Measurements from ENCODE around the gene HOXD11. TPM values are rescaled to one million over a fixed set of nuclear protein-coding genes. Genes with fewer than 3 reads are reported as not detected.

Gene HOXD11
- total RNA-seq, 1 donor, result not detected

DNA sequence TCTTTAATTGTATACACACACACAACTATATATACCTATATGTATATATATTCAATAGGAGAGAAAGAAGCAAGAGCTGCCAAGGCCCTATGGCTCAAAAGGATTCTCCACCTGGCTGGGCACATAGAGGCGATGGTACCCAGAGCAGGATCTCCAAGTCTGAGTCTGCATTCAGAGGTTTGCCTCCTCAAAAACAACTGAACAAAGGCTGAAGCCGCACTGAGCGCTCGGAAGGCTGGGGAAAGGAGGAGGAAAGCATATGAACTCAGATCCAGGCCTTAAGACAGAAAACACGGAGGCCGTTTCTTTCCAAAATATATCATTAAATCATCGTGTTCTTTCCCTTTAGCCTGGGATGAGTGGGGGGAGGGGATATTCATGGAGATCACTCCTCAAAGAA, 3.9 kb upstream of the HOXD11 start:
- TF ChIP-seq, protein P1, sequence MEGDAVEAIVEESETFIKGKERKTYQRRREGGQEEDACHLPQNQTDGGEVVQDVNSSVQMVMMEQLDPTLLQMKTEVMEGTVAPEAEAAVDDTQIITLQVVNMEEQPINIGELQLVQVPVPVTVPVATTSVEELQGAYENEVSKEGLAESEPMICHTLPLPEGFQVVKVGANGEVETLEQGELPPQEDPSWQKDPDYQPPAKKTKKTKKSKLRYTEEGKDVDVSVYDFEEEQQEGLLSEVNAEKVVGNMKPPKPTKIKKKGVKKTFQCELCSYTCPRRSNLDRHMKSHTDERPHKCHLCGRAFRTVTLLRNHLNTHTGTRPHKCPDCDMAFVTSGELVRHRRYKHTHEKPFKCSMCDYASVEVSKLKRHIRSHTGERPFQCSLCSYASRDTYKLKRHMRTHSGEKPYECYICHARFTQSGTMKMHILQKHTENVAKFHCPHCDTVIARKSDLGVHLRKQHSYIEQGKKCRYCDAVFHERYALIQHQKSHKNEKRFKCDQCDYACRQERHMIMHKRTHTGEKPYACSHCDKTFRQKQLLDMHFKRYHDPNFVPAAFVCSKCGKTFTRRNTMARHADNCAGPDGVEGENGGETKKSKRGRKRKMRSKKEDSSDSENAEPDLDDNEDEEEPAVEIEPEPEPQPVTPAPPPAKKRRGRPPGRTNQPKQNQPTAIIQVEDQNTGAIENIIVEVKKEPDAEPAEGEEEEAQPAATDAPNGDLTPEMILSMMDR (IDR thresholded peaks at IDR 0.05; ENCODE audit: extremely low read depth, low read depth, low read length), result no peak
- Histone ChIP-seq H3K4me2 (ENCODE audit: insufficient read depth, low read length) (no peak overlapping the region), H2AFZ (ENCODE audit: low read length) (no peak overlapping the region)

DNA sequence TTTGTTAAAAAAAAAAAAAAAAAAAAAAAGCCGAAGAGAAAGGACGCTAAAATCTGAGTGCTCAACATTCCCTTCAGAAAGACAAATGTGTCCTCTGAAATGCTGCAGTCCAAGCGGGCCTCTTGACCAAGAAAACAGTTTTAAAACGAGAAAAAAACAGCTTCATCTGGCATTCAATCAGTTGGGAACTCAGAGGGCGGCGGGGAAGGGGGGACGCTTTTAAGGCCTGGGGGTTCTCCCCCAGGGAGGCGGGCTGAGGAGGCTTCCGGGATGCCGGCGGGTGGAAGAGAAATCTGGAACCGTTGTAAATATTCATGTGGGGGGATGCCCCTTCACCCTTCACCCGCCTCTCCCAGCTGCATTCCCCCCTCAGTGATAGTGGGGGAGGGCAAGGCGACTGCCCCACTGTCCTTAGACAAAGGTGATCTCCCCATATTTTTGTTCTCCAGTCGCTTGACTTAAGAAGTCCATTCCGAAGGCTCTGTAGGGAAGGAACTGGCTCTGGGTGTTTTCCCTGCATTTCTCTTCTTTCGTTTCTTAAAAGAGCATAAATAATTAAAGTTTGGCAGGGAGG, 3.3 kb upstream of the HOXD11 start:
- Histone ChIP-seq H3K36me3 (ENCODE audit: insufficient read depth, low read length) (no peaks in the 10 kb centered on the region), H4K20me1 (ENCODE audit: insufficient read depth, low read length) (peaks cover 3% of the 10 kb centered on the region), H3K4me3 (ENCODE audit: insufficient read depth, low read length) (no peak overlapping the region), H3K27me3 (ENCODE audit: insufficient read depth, low read length) (peaks cover 91% of the 10 kb centered on the region), H3K4me1 (ENCODE audit: insufficient read depth, low read length) (peaks cover 3% of the 10 kb centered on the region), H3K27ac (ENCODE audit: low read depth, low read length) (no peak overlapping the region), H3K79me2 (ENCODE audit: insufficient read depth, low read length) (no peaks in the 10 kb centered on the region), H2AFZ (ENCODE audit: low read length) (no peak overlapping the region), H3K9me3 (ENCODE audit: low read depth, low read length) (no peaks in the 10 kb centered on the region), H3K4me2 (ENCODE audit: insufficient read depth, low read length) (peak overlapping the region; percentile 50)
- DNase-seq (ENCODE audit: insufficient read length, low spot score, missing footprints), result no peak
- TF ChIP-seq, protein P1 (IDR thresholded peaks at IDR 0.05; ENCODE audit: extremely low read depth, low read depth, low read length), result no peak

More for the DNA sequence above, 3.9 kb upstream of the HOXD11 start:
- no peaks in the 10 kb centered on the region for H3K79me2 ChIP-seq (ENCODE audit: insufficient read depth, low read length)
- H3K9me3 ChIP-seq (ENCODE audit: low read depth, low read length), result no peaks in the 10 kb centered on the region
- peaks cover 3% of the 10 kb centered on the region for H4K20me1 ChIP-seq (ENCODE audit: insufficient read depth, low read length)
- no peak overlapping the region for H3K27ac ChIP-seq (ENCODE audit: low read depth, low read length)
- no peak overlapping the region for H3K4me3 ChIP-seq (ENCODE audit: insufficient read depth, low read length)
- H3K4me1 ChIP-seq (ENCODE audit: insufficient read depth, low read length), result peaks cover 3% of the 10 kb centered on the region
- peaks cover 92% of the 10 kb centered on the region for H3K27me3 ChIP-seq (ENCODE audit: insufficient read depth, low read length)
- DNase-seq (ENCODE audit: insufficient read length, low spot score, missing footprints), result no peak
- H3K36me3 ChIP-seq (ENCODE audit: insufficient read depth, low read length), result no peaks in the 10 kb centered on the region

DNA sequence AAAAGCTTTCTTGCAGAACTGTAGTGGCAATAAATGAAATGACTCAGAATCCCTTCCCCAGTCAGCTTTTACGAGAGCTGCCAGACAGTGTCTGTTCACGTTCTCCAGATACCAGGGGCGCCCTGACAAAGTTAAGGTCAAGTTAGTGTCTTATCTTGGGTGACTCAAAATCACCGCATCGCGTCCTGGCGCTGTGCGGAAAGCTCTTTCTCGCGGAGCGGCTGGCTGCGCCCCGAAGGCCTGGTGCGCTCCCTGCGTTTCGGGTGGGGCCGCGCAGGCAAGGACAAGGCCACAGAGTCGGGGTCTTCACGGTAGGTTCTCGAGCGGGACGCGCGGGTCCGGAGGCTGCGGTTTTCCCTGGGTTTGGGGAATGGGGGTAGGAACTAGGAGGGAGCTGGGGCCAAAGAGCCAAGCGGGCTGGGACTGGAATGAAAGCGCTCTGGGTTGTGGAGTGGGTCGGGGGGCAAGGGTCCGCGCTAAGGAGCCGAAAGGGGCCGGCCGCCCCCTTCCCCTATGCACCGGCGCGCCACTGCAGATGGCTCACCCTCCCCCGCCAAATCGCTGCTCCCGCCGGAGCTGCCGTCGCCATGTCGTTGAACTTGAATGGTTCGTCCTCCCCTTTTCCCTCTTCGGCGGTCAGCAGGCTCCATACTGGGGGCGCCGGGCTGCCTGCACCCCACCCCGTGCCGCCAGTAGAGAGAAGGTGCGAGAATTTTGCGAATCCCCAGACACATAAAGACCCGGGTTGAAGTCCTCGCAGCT, 2.6 kb upstream of the HOXD11 start:
- Histone ChIP-seq H3K4me3 (ENCODE audit: insufficient read depth, low read length) (peak overlapping the region; percentile 37), H3K27ac (ENCODE audit: low read depth, low read length) (no peak overlapping the region), H3K4me2 (ENCODE audit: insufficient read depth, low read length) (peak overlapping the region; percentile 50), H3K36me3 (ENCODE audit: insufficient read depth, low read length) (no peaks in the 10 kb centered on the region), H4K20me1 (ENCODE audit: insufficient read depth, low read length) (peaks cover 3% of the 10 kb centered on the region), H3K9me3 (ENCODE audit: low read depth, low read length) (no peaks in the 10 kb centered on the region), H3K79me2 (ENCODE audit: insufficient read depth, low read length) (no peaks in the 10 kb centered on the region), H3K4me1 (ENCODE audit: insufficient read depth, low read length) (peaks cover 3% of the 10 kb centered on the region), H3K27me3 (ENCODE audit: insufficient read depth, low read length) (peaks cover 91% of the 10 kb centered on the region), H2AFZ (ENCODE audit: low read length) (no peak overlapping the region)
- TF ChIP-seq, protein P1 (IDR thresholded peaks at IDR 0.05; ENCODE audit: extremely low read depth, low read depth, low read length), result no peak
- DNase-seq (ENCODE audit: insufficient read length, low spot score, missing footprints), result peak; percentile 97

DNA sequence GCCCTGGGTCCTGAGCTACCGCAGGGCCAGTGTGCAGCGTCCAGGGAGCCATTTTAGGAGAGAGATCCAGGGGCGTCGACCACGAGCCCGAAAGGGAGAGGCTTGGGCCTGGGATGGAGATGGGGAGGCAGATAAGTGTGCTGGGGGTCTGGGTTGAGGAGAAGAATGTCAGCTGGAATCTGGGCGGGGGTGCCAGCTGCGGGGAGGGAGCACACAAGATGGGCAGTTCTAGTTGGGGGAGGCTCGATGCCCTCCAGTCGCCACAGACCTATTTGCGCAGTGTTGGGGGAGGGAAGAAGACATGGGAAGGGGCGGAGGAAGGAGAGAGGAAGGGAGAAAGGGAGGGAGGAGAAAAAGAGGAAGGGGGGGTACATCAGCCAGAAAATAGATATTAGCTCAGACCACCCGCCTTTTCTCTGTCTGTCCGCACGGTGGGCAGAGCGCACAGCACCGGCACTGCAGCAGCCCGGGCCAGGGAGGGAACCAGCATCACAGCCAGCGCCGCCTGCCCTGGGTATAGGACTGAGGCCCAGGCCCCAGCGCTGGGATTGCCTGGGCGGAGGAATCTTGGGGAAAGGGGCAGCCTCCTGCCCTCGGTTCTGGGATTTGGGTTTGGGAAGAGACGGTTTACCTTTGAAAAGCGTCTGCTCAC, 1.9 kb upstream of the HOXD11 start:
- H2AFZ ChIP-seq (ENCODE audit: low read length), result no peak overlapping the region
- H3K36me3 ChIP-seq (ENCODE audit: insufficient read depth, low read length), result no peaks in the 10 kb centered on the region
- H3K27me3 ChIP-seq (ENCODE audit: insufficient read depth, low read length), result peaks cover 91% of the 10 kb centered on the region
- no peaks in the 10 kb centered on the region for H3K9me3 ChIP-seq (ENCODE audit: low read depth, low read length)
- peaks cover 3% of the 10 kb centered on the region for H3K4me1 ChIP-seq (ENCODE audit: insufficient read depth, low read length)
- H3K4me2 ChIP-seq (ENCODE audit: insufficient read depth, low read length), result peak overlapping the region; percentile 50
- no peaks in the 10 kb centered on the region for H3K79me2 ChIP-seq (ENCODE audit: insufficient read depth, low read length)
- DNase-seq (ENCODE audit: insufficient read length, low spot score, missing footprints), result peak; percentile 87
- no peak overlapping the region for H3K4me3 ChIP-seq (ENCODE audit: insufficient read depth, low read length)
- peaks cover 3% of the 10 kb centered on the region for H4K20me1 ChIP-seq (ENCODE audit: insufficient read depth, low read length)
- TF ChIP-seq, protein P1 (IDR thresholded peaks at IDR 0.05; ENCODE audit: extremely low read depth, low read depth, low read length), result no peak
- no peak overlapping the region for H3K27ac ChIP-seq (ENCODE audit: low read depth, low read length)
